ENCODE results near the gene ATP10A.

The ATP10A gene

GRCh38 chr15:25730918-25731317 lies 132.2 kb downstream of the ATP10A start:
- TF ChIP-seq, protein P1, sequence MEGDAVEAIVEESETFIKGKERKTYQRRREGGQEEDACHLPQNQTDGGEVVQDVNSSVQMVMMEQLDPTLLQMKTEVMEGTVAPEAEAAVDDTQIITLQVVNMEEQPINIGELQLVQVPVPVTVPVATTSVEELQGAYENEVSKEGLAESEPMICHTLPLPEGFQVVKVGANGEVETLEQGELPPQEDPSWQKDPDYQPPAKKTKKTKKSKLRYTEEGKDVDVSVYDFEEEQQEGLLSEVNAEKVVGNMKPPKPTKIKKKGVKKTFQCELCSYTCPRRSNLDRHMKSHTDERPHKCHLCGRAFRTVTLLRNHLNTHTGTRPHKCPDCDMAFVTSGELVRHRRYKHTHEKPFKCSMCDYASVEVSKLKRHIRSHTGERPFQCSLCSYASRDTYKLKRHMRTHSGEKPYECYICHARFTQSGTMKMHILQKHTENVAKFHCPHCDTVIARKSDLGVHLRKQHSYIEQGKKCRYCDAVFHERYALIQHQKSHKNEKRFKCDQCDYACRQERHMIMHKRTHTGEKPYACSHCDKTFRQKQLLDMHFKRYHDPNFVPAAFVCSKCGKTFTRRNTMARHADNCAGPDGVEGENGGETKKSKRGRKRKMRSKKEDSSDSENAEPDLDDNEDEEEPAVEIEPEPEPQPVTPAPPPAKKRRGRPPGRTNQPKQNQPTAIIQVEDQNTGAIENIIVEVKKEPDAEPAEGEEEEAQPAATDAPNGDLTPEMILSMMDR (IDR thresholded peaks at IDR 0.05; ENCODE audit: low read depth, low read length), result no peak
- in situ Hi-C loops (cut with HindIII; ENCODE audit: low sequenced_read_pairs), result no loop called here
- H3K4me3 ChIP-seq (ENCODE audit: low read depth, low read length), result no peak overlapping the region
- no peak for DNase-seq (ENCODE audit: low read depth, low spot score)

- H3K4me3 ChIP-seq (ENCODE audit: low read depth, low read length), result no peak overlapping the region
- in situ Hi-C loops (cut with HindIII; ENCODE audit: low sequenced_read_pairs), result no loop called here
- DNase-seq (ENCODE audit: low read depth, low spot score), result no peak
- TF ChIP-seq, protein P1 (IDR thresholded peaks at IDR 0.05; ENCODE audit: low read depth, low read length), result no peak
These were observed 134.3 kb downstream of the ATP10A start for GRCh38 chr15:25728816-25729215.

GRCh38 chr15:25727867-25728600 lies 135.1 kb downstream of the ATP10A start:
- in situ Hi-C loops (cut with HindIII; ENCODE audit: low sequenced_read_pairs), result no loop called here
- TF ChIP-seq, protein P1 (IDR thresholded peaks at IDR 0.05; ENCODE audit: low read depth, low read length), result no peak
- DNase-seq (ENCODE audit: low read depth, low spot score), result no peak
- no peak overlapping the region for H3K4me3 ChIP-seq (ENCODE audit: low read depth, low read length)

GRCh38 chr15:25727116-25727515 lies 136.0 kb downstream of the ATP10A start:
- in situ Hi-C loops (cut with HindIII; ENCODE audit: low sequenced_read_pairs), result no loop called here
- TF ChIP-seq, protein P1 (IDR thresholded peaks at IDR 0.05; ENCODE audit: low read depth, low read length), result no peak
- no peak for DNase-seq (ENCODE audit: low read depth, low spot score)
- no peak overlapping the region for H3K4me3 ChIP-seq (ENCODE audit: low read depth, low read length)

- DNase-seq (ENCODE audit: low read depth, low spot score), result no peak
- no peak overlapping the region for H3K4me3 ChIP-seq (ENCODE audit: low read depth, low read length)
- in situ Hi-C loops (cut with HindIII; ENCODE audit: low sequenced_read_pairs), result no loop called here
- TF ChIP-seq, protein P1 (IDR thresholded peaks at IDR 0.05; ENCODE audit: low read depth, low read length), result no peak
These were observed 137.4 kb downstream of the ATP10A start for GRCh38 chr15:25725758-25726157.

- in situ Hi-C loops (cut with HindIII; ENCODE audit: low sequenced_read_pairs), result no loop called here
- no peak overlapping the region for H3K4me3 ChIP-seq (ENCODE audit: low read depth, low read length)
- no peak for DNase-seq (ENCODE audit: low read depth, low spot score)
- TF ChIP-seq, protein P1 (IDR thresholded peaks at IDR 0.05; ENCODE audit: low read depth, low read length), result no peak
These were observed 138.2 kb downstream of the ATP10A start for GRCh38 chr15:25724899-25725298.
